HG03457 (cell line): ENCODE results near the gene SNRPE.
"Not testable (repeated sequence)": the region's sequence is repeated elsewhere in the genome, so short reads cannot be mapped to it uniquely, and the experiment has no call there.

Source experiments
- ATAC-seq: cut with Tn5 transposase; IDR thresholded peaks from one replicate; pipeline ENCODE4 v1.9.1; 2021; ENCODE audit warnings: moderate number of reproducible peaks; ENCODE audit not compliant: unreplicated experiment

Gene SNRPE

DNA sequence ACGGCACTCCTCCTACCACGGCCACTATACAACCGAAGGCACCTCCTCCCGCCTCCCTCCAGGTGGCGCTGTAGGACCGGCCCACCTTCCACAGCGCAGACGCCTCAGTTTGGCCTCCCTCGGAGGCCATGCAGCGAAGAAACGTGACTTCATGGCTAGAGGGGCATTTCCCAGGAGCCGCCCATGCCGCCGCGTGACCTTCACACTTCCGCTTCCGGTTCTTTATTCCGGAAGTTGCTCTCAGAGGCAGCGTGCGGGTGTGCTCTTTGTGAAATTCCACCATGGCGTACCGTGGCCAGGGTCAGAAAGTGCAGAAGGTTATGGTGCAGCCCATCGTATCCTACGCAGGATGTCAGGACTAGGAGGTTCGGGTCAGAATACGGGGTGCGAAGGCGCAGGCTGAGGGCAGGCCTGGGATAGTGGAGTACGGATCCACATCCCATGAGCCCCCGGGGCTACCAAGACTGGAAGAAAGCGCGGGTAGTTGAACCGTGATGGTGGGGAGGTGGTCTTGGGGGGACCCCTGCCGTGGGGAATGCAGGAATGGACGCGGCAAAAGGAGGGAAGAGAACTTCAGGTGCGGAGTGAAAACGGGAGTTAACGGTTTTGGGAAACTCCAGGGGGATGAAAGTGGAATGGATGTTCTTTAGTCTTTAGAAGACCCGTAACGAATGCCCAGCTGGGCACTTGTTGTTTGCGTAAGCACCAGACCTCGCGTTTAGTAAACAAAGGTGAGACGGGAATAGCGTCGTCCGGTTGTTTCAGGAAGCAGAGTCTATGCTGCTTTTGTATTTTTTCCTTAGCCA, at the start of gene SNRPE:
Gene SNRPE (plus strand): TSS at position 221 of the 806 bp plus-strand sequence. CDS start 61 bp downstream, at position 282.
- ATAC-seq: peak; percentile 90

GRCh38 chr1:203813581-203814341, 47.6 kb upstream of the SNRPE start:
- no peak for ATAC-seq

DNA sequence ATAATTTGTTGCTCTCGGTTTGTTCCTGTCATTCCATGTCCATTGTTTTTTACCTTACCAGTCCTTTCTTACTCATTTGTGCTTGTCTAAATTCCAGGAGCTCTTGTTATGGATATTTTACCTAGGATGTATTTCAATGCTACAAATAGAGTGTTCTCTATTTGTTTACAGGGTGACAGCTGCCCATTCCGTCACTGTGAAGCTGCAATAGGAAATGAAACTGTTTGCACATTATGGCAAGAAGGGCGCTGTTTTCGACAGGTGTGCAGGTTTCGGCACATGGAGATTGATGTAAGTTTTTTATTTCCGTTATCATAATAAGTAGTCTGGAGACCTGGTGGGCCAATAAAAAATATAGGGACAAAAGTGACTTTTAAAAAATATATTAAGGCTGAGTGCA, 43.0 kb upstream of the SNRPE start:
- ATAC-seq: no peak

- no peak for ATAC-seq
Measured at GRCh38 chr1:203823306-203823705, 38.1 kb upstream of the SNRPE start.

- no peak for ATAC-seq
Measured at GRCh38 chr1:203826175-203826574, 35.2 kb upstream of the SNRPE start.

- ATAC-seq: no peak
Measured at GRCh38 chr1:203828002-203828401, 33.4 kb upstream of the SNRPE start.

GRCh38 chr1:203828503-203828902, 32.9 kb upstream of the SNRPE start:
- no peak for ATAC-seq

DNA sequence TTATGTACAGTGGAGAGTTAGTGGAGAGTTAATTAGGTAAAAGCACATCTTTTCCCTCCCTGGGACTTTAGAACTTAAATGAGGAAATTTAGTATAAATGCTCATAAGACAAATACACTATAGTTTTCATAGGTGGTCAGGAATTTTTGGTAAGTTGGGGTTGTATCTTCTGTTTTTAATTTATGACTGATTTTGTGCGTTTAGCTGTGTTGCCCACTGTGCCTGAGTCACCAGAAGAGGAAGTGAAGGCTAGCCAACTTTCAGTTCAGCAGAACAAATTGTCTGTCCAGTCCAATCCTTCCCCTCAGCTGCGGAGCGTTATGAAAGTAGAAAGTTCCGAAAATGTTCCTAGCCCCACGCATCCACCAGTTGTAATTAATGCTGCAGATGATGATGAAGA, 32.2 kb upstream of the SNRPE start:
- ATAC-seq: not testable (repeated sequence)

- no peak for ATAC-seq
Measured at GRCh38 chr1:203835476-203835875, 25.9 kb upstream of the SNRPE start.

DNA sequence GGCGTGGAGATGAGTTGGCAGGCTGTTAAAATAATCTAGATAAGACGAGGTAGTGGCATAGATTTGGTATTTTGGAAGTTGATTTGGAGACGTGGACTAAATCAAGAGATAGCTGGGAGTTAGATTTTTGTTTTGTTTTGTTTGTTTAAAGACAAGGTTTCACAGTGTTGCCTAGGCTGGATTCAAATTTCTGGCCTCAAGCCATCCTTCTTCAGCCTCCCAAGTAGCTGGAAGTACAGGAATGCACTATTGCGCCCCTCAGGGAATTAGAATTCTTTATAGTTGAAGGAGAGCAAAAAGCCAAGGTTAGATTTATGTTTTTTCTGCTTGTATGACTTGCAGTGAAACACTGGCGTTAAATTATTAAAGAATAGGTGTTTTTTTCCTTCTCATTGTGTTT, 22.3 kb upstream of the SNRPE start:
- no peak for ATAC-seq

- no peak for ATAC-seq
Measured at GRCh38 chr1:203840208-203840808, 21.1 kb upstream of the SNRPE start.

DNA sequence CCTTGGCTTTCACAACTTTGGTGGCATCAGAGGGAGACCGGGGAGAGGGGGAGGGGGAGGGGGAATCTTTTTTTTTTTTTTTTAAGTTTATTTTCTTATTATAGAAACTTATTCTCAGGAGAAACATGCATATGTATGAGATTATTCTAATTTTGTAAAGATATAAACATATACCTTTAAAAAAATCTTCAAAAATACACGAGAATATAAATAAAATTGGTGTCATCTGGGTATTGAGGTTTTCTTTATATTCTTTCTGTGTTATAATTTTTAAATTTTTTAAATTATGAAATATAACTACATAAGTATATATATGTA, 18.9 kb upstream of the SNRPE start:
- no peak for ATAC-seq

DNA sequence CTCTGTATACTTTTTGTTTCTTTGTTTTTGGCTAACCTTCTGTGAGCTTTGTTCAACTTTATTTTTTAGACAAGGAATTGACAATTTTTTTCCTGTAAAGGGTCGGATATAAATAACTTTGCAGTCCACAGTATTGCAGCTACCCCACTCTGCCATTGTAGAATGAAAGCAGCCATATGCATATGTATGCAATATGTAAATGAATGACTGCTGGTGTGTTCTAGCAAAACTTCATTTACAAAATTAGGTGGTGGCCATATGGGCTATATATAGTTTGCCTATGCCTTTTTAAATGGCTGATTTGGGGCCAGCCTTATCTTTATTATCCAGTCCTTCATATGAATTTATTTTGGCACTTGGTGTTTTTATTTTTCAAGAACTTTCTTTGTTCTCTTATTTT, 18.0 kb upstream of the SNRPE start:
- ATAC-seq: no peak

- ATAC-seq: not testable (repeated sequence)
Measured at GRCh38 chr1:203853112-203853511, 8.3 kb upstream of the SNRPE start.

- no peak for ATAC-seq
Measured at GRCh38 chr1:203858055-203858454, 3.3 kb upstream of the SNRPE start.

- ATAC-seq: no peak
Measured at GRCh38 chr1:203858975-203859374, 2.4 kb upstream of the SNRPE start.

DNA sequence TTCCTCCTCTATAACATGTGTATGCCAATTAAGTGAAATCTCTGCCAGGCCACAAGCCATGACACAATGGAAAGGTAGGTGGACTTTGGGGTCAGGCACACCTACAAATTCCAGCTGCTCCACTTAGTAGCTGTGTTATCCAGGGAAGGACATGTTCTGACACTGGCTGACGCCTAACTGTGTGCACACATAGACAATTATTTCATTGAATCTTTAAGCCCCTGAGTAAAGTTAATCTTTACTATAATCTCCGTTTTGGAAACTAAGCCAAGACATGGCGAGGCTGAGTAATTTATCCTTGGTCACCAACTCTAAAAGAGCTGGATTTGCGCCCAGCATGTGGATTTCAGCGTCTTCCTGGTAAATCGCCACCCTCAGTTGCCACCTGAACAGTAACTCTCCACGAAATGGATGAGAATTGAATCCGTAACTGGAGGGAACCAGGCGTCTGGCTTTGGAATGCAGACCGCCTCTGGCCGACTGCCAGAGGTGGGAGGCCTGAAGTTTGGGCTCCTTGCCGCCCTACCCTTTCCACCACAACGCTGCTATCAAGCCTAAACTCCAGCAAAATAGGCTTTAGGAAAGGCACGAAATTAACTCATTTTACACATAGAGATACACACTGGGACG, 888 bp upstream of the SNRPE start:
- no peak for ATAC-seq

DNA sequence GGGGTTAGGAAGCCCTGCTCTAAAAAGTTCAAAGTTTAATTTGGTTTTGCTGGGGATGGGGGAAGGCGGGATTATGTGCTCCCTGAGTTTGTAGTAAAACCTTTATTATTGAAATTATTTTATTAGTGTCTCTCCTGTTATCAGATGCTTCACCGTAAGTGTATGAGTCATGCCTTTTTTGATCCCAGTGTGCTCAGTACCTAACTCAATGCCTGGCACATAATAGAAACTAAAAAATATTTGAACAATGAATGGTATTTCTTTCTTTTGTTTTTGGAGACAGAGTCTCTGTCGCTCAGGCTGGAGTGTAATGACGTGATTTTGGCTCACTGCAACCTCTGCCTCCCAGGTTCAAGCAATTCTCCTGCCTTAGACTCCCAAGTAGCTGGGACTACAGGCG, 6.4 kb downstream of the SNRPE start:
- ATAC-seq: no peak

DNA sequence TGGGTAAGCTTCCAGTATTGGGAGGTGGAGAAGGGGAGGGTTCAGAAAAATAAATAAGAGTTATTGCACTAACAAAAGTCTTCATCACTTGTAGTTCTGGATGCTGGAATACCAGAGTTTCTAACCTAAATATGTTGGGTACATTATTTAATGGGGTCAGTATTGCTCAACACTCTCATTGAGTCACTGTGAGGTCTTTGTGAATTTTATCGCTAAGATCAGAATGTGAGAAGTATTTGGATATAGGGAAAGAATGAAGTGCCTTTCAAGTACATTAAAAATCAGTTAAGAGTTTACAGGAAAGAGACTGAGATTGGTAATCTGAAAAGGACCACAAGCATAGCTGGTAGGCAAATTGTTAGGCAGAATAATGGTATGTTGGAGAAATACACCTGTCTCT, 8.8 kb downstream of the SNRPE start:
- ATAC-seq: no peak

- ATAC-seq: no peak
Measured at GRCh38 chr1:203871114-203871880, 9.9 kb downstream of the SNRPE start.

GRCh38 chr1:203873094-203873493, 11.7 kb downstream of the SNRPE start:
- no peak for ATAC-seq
